HG03175 (cell line): Measurements from ENCODE around the gene CDC42EP5.
"Not testable (repeated sequence)": the region's sequence is repeated elsewhere in the genome, so short reads cannot be mapped to it uniquely, and the experiment has no call there.

Source experiments
- ATAC-seq: cut with Tn5 transposase; IDR thresholded peaks from one replicate; pipeline ENCODE4 v1.9.1; 2021; ENCODE audit warnings: mild to moderate bottlenecking, moderate library complexity; ENCODE audit not compliant: unreplicated experiment

CDC42EP5 gene

GRCh38 chr19:54492568-54492967 is 19.5 kb upstream of the CDC42EP5 start:
- no peak for ATAC-seq

- no peak for ATAC-seq
Observed at GRCh38 chr19:54489766-54490165, 16.7 kb upstream of the CDC42EP5 start.

- no peak for ATAC-seq
Observed at GRCh38 chr19:54489341-54489740, 16.2 kb upstream of the CDC42EP5 start.

- ATAC-seq, result no peak
Observed at GRCh38 chr19:54485851-54486250, 12.8 kb upstream of the CDC42EP5 start.

GRCh38 chr19:54484451-54484850 is 11.4 kb upstream of the CDC42EP5 start:
- ATAC-seq, result no peak

- no peak for ATAC-seq
Observed at GRCh38 chr19:54482889-54483288, 9.8 kb upstream of the CDC42EP5 start.

GRCh38 chr19:54481326-54481930 is 8.3 kb upstream of the CDC42EP5 start:
- ATAC-seq, result no peak

GRCh38 chr19:54480051-54480450 is 7.0 kb upstream of the CDC42EP5 start:
- ATAC-seq, result no peak

GRCh38 chr19:54478677-54479266 is 5.7 kb upstream of the CDC42EP5 start:
- ATAC-seq, result no peak

GRCh38 chr19:54477650-54478049 is 4.6 kb upstream of the CDC42EP5 start:
- no peak for ATAC-seq

GRCh38 chr19:54475706-54476105 is 2.6 kb upstream of the CDC42EP5 start:
- no peak for ATAC-seq

GRCh38 chr19:54473892-54474372 is 836 bp upstream of the CDC42EP5 start:
- no peak for ATAC-seq

GRCh38 chr19:54470991-54471782 is 1.9 kb downstream of the CDC42EP5 start:
- ATAC-seq, result no peak

- ATAC-seq, result no peak
Observed at GRCh38 chr19:54470276-54470887, 2.7 kb downstream of the CDC42EP5 start.

- ATAC-seq, result no peak
Observed at GRCh38 chr19:54469496-54469934, 3.6 kb downstream of the CDC42EP5 start.

- ATAC-seq, result not testable (repeated sequence)
Observed at GRCh38 chr19:54466110-54466480, 7.0 kb downstream of the CDC42EP5 start.

GRCh38 chr19:54465426-54466109 is 7.5 kb downstream of the CDC42EP5 start:
- no peak for ATAC-seq

GRCh38 chr19:54464630-54465425 is 8.3 kb downstream of the CDC42EP5 start:
- ATAC-seq, result peak; percentile 51

- peak; percentile 50 for ATAC-seq
Observed at GRCh38 chr19:54464044-54464629, 9.0 kb downstream of the CDC42EP5 start.
